Endometrial microvascular endothelial cells (primary cell): ENCODE measurements around the gene FCRLB. TPM values are rescaled to one million over a fixed set of nuclear protein-coding genes. Genes with fewer than 3 reads are reported as not detected.
"Not testable (repeated sequence)": the region's sequence is repeated elsewhere in the genome, so short reads cannot be mapped to it uniquely, and the experiment has no call there.

Source experiments
- in situ Hi-C: cut with HindIII; loops from 2 replicates; pipeline ENCODE4 v1.10.0; 2017; ENCODE audit warnings: low sequenced_read_pairs, low pct_unique_long_range_greater_than_20kb; ENCODE audit errors: inconsistent ontology term
- total RNA-seq: library from RNA; depleted of rRNA; stranded (reverse); fragments of >200 nt; gene quantifications from one replicate; pipeline ENCODE4 v1.2.3, GENCODE V29; 2015; ENCODE audit errors: inconsistent ontology term

FCRLB gene
- total RNA-seq, 1 donor from 2014 or later: 2.2 TPM

DNA sequence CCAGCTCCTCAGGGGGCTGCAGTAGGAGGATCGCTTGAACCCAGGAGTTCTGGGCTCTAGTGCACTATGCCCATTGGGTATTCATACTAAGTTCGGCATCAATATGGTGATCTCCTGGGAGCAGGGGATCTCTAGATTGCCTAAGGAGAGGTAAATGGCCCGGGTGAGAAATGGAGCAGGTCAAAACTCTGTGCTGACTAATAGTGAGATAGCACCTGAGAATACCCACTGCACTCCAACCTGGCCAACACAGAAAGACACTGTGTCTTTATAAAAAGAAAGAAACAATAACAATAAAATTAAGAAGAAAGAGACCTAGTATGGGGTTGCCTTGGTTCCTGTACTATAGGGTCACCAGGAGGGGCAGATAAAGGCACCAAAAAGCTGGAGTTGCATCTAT, 14.5 kb downstream of the FCRLB start:
- in situ Hi-C loops: loop anchor here (25.0 kb wide), 1 partner anchor 199 kb away; the partner anchor contains the start of gene FCGR3A

GRCh38 chr1:161736335-161736969, 15.1 kb downstream of the FCRLB start:
- in situ Hi-C loops: loop anchor here (25.0 kb wide), 1 partner anchor 199 kb away; the partner anchor contains the start of gene FCGR3A

GRCh38 chr1:161737625-161738024, 16.3 kb downstream of the FCRLB start:
- in situ Hi-C loops: loop anchor here (25.0 kb wide), 1 partner anchor 200 kb away; the partner anchor contains the start of gene FCGR3A

DNA sequence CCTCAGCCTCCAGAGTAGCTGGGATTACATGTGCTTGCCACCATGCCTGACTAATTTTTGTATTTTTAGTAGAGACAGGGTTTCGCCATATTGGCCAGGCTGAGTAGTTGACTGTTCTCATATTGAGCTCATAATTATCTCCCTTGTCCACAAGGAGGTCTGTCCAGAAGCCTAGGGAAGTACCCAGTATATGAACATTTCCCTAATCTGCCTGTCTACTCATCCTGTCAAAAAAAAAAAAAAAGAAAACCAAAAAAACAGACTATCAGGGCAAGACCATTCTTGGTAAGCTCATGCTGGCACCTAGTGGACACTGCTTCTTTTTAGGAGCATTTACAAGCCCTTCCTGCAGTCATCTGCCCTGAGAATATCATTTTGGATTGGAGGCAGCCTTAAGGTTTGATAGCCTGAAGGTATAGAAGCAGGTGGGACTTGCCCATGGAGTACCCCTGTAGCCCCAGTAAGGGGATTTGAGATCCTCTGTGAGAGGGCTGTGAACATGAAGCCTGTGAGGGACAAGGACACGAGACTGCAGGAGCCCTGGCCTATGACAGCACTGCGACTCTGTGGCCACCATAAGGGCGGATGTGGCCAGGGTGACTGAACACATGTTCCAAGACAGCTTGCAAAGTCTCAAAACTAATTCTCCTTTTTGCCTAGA, 17.4 kb downstream of the FCRLB start:
- in situ Hi-C loops: loop anchor here (25.0 kb wide), 1 partner anchor 201 kb away; the partner anchor contains the start of gene FCGR3A

- in situ Hi-C loops: loop anchor here (25.0 kb wide), 1 partner anchor 203 kb away; the partner anchor contains the start of gene FCGR3A
Measured at GRCh38 chr1:161739865-161740566, 18.7 kb downstream of the FCRLB start.

GRCh38 chr1:161740921-161741320, 19.6 kb downstream of the FCRLB start:
- in situ Hi-C loops: loop anchor here (25.0 kb wide), 1 partner anchor 204 kb away; the partner anchor contains the start of gene FCGR3A

GRCh38 chr1:161743231-161743630, 21.9 kb downstream of the FCRLB start:
- in situ Hi-C loops: loop anchor here (25.0 kb wide), 1 partner anchor 206 kb away; the partner anchor contains the start of gene FCGR3A

- in situ Hi-C loops: loop anchor here (25.0 kb wide), 1 partner anchor 210 kb away; the partner anchor contains the start of gene FCGR3A
Measured at GRCh38 chr1:161747801-161748200, 26.5 kb downstream of the FCRLB start.

- in situ Hi-C loops: loop anchor here (25.0 kb wide), 1 partner anchor 212 kb away; the partner anchor contains the start of gene FCGR3A
Measured at GRCh38 chr1:161749509-161750407, 28.4 kb downstream of the FCRLB start, which contains the start of gene DUSP12. DUSP12 (plus strand) TSS chr1:161749786; CDS start chr1:161749802, 16 bp downstream.

DNA sequence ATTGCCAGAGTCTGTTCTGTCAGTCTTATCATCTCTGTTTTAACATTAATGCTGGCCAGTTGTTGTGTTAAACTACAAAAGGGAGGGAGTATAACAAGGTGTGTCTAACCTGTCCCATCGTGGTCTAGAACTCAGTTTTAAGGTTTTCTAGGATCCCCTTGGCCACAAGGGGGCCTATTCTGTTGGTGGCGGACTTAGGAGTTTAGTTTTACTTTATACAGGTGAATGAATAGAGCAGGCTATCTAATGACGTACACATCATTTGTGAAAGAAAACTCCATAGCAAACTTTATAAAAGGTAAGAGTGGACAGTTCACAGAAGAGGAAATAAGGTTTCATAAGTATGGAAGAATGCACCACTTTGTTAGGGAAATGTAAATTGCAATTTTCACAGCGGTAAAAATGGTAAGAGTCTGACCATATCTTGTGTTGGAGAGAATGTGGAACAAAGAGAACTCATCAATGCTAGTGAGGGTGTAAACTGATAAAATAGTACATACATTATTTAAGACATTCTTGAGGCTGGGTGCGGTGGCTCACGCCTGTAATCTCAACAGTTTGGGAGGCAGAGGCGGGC, 42.3 kb downstream of the FCRLB start:
- in situ Hi-C loops: no loop called here

GRCh38 chr1:161766102-161766981, 45.0 kb downstream of the FCRLB start, which contains the start of gene ATF6:
ATF6 (plus strand) TSS chr1:161766320; CDS start chr1:161766361, 41 bp downstream.
- in situ Hi-C loops: no loop called here

DNA sequence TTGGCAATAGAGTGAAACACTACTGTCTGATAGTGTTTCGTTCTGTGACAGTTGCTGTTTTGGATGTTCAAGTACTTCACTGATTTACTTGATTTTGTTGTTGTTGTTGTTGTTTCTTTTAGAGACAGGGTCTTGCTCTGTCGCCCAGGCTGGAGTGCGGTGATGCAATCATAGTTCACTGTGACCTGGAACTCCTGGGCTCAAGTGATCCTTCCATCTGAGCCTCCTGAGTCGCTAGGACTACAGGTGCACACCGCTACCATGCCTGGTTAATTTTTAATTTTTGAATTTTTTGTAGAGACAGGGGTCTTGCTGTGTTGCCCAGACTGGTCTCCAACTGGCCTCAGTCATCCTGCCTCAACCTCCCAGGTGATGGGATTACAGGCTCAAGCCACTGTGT, 47.1 kb downstream of the FCRLB start:
- in situ Hi-C loops: no loop called here

DNA sequence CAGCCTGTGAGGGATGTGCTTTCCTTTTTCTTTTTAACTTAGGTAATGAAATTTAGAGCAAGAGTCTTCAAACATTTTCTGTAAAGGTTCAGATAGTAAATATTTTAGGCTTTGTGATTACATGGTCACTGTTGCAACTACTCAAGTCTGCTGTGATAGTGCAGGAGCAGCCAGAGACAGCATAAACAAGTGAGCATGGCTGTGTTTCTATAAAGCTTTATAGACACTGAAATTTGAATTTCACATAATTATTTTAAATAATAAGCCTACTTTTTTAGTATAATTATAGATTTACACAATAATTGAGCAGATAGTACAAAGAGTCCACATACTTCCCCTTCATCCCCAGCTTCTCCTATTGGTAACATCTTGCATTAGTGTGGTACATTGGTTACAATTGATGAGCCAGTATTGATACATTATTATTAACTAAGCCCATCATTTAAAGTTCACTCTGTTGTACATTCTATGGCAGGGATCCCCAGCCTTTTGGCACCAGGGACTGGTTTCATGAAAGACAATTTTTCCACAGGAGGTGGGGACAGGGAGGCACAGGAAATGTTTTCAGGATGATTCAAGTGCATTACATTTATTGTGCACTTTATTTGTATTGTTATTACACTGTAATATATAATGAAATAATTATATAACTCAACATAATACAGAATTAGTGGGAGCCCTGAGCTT, 47.8 kb downstream of the FCRLB start:
- in situ Hi-C loops: no loop called here

DNA sequence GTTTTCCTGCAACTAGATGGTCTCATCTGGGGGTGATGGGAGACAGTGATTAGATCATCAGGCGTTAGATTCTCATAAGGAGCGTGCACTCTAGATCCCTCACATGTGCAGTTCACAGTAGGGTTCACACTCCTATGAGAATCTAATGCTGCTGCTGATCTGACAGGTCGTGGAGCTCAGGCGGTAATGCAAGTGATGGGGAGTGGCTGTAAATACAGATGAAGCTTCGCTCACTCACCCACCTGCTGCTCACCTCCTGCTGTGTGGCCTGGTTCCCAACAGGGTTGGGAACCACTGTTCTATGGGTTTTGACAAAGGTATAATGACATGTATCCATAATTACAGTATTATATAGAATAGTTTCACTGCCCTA, 48.3 kb downstream of the FCRLB start:
- in situ Hi-C loops: not testable (repeated sequence)

- in situ Hi-C loops: no loop called here
Measured at GRCh38 chr1:161770250-161770649, 48.9 kb downstream of the FCRLB start.

DNA sequence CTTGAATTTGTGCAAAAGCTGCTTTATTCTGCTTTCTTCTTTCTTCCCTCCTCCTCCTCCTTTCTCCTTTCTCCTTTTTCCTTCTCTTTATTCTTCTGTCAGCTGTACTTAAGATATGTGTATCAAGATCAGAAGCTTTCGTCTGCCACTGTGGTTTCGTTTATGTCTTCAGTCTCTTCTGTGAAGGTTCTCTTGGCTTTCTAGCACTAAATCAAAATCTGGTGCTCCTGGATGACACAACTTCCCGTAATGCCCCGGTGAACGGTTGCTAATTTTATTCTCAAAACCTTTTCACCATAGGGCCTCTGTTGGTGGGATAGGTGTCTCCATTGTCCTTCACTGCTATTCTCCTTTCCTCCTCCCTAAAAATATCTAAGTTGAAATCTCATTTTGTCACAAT, 49.8 kb downstream of the FCRLB start:
- in situ Hi-C loops: no loop called here
